ENCODE data around the gene FSTL5.
A peak's percentile ranks its signal among the peaks of the same experiment; 100 is the strongest.
"Not testable (repeated sequence)": the region's sequence is repeated elsewhere in the genome, so short reads cannot be mapped to it uniquely, and the experiment has no call there.

The FSTL5 gene

GRCh38 chr4:162163892-162164759 is at the start of gene FSTL5:
TSS of gene FSTL5 (minus strand) at chr4:162164000. CDS start at chr4:162111396, 52,604 bp downstream.
- peak; percentile 55 for DNase-seq

GRCh38 chr4:162209706-162210105 is 45.9 kb upstream of the FSTL5 start:
- DNase-seq, result no peak

- not testable (repeated sequence) for DNase-seq
Observed at GRCh38 chr4:162203478-162203877, 39.7 kb upstream of the FSTL5 start.

GRCh38 chr4:162201673-162202072 is 37.9 kb upstream of the FSTL5 start:
- no peak for DNase-seq

GRCh38 chr4:162170509-162170908 is 6.7 kb upstream of the FSTL5 start:
- no peak for DNase-seq

- no peak for DNase-seq
Observed at GRCh38 chr4:162164906-162165510, 1.2 kb upstream of the FSTL5 start.

- no peak for DNase-seq
Observed at GRCh38 chr4:162162672-162163071, 1.1 kb downstream of the FSTL5 start.

GRCh38 chr4:162157241-162157640 is 6.6 kb downstream of the FSTL5 start:
- no peak for DNase-seq

- DNase-seq, result no peak
Observed at GRCh38 chr4:162154862-162155540, 8.8 kb downstream of the FSTL5 start.

- no peak for DNase-seq
Observed at GRCh38 chr4:162151850-162152249, 11.9 kb downstream of the FSTL5 start.

GRCh38 chr4:162151386-162151785 is 12.4 kb downstream of the FSTL5 start:
- no peak for DNase-seq

- DNase-seq, result no peak
Observed at GRCh38 chr4:162149644-162150043, 14.2 kb downstream of the FSTL5 start.

GRCh38 chr4:162140051-162140683 is 23.6 kb downstream of the FSTL5 start:
- no peak for DNase-seq

- DNase-seq, result no peak
Observed at GRCh38 chr4:162139412-162139811, 24.4 kb downstream of the FSTL5 start.

GRCh38 chr4:162131256-162131655 is 32.5 kb downstream of the FSTL5 start:
- no peak for DNase-seq

GRCh38 chr4:162126729-162127128 is 37.1 kb downstream of the FSTL5 start:
- DNase-seq, result no peak

- DNase-seq, result no peak
Observed at GRCh38 chr4:162117051-162117450, 46.7 kb downstream of the FSTL5 start.

- no peak for DNase-seq
Observed at GRCh38 chr4:162116095-162116779, 47.6 kb downstream of the FSTL5 start.

GRCh38 chr4:162115333-162115732 is 48.5 kb downstream of the FSTL5 start:
- no peak for DNase-seq

- DNase-seq, result no peak
Observed at GRCh38 chr4:162111078-162111477, 52.7 kb downstream of the FSTL5 start.

GRCh38 chr4:162104459-162105124 is 59.2 kb downstream of the FSTL5 start:
- DNase-seq, result no peak

- not testable (repeated sequence) for DNase-seq
Observed at GRCh38 chr4:162103908-162104307, 59.9 kb downstream of the FSTL5 start.

All from activated CD8-positive, alpha-beta memory T cell treated with anti-CD3 and anti-CD28 coated beads for 24 hours (primary cell).